WTC11 (cell line): ENCODE measurements around the gene OR51L1. TPM values are rescaled to one million over a fixed set of nuclear protein-coding genes. Genes with fewer than 3 reads are reported as not detected.

Experiments used
- ATAC-seq: fragments of 200-7000 bp; cut with Tn5 transposase; 2 replicates; pipeline ENCODE4 v1.10.0; 2021; ENCODE audit warnings: mild to moderate bottlenecking, moderate library complexity
- CTCF ChIA-PET: fragments of 300-600 bp; sonication (Branson Sonifier 250); formaldehyde crosslinking; loops from one replicate; lab custom pipeline; 2021; ENCODE audit warnings: antibody characterized with exemption; lab: Charles Lee
- POLR2A ChIA-PET: fragments of 350-600 bp; sonication (Branson Sonifier 250); formaldehyde crosslinking; loops from one replicate; lab custom pipeline; 2021; ENCODE audit warnings: antibody characterized with exemption; lab: Charles Lee
- DNase-seq: peaks from one replicate; pipeline ENCODE4 v3.0.0; 2021; ENCODE audit warnings: low spot score
- H3K27ac Mint-ChIP-seq: 2 replicates; pipeline ENCODE4 v1.8.0; 2021; ENCODE audit warnings: mixed read lengths
- H3K27me3 Mint-ChIP-seq: 2 replicates; pipeline ENCODE4 v1.8.0; 2021; ENCODE audit warnings: low read depth, mild to moderate bottlenecking, moderate library complexity, mixed read lengths
- H3K36me3 Mint-ChIP-seq: 2 replicates; pipeline ENCODE4 v1.8.0; 2021; ENCODE audit warnings: mixed read lengths
- H3K4me1 Mint-ChIP-seq: 2 replicates; pipeline ENCODE4 v1.8.0; 2022; ENCODE audit warnings: mixed read lengths
- H3K4me3 Mint-ChIP-seq: 2 replicates; pipeline ENCODE4 v1.8.0; 2021; ENCODE audit warnings: mild to moderate bottlenecking, moderate library complexity, mixed read lengths
- H3K9me3 Mint-ChIP-seq: 2 replicates; pipeline ENCODE4 v1.8.0; 2021; ENCODE audit warnings: mixed read lengths
- CREB1 ChIP-seq: sonication (generic); formaldehyde crosslinking; IDR thresholded peaks from 2 replicates; pipeline ENCODE4 v1.8.0; 2023; ENCODE audit warnings: mild to moderate bottlenecking, missing genetic modification reagents
- EMX1 ChIP-seq: fragments of 250-450 bp; sonication (Bioruptor Pico); IDR thresholded peaks from 2 replicates; pipeline ENCODE4 v1.8.0; 2021; ENCODE audit warnings: mild to moderate bottlenecking
- FOXP1 ChIP-seq: sonication (generic); formaldehyde crosslinking; IDR thresholded peaks from 2 replicates; pipeline ENCODE4 v1.8.0; 2022; ENCODE audit warnings: missing genetic modification reagents, mild to moderate bottlenecking, moderate library complexity, borderline replicate concordance
- JUN ChIP-seq: sonication (generic); formaldehyde crosslinking; IDR thresholded peaks from 2 replicates; pipeline ENCODE4 v1.8.0; 2023; ENCODE audit warnings: mild to moderate bottlenecking, missing genetic modification reagents
- NFE2L1 ChIP-seq: sonication (generic); formaldehyde crosslinking; IDR thresholded peaks from 2 replicates; pipeline ENCODE4 v1.8.1; 2023; ENCODE audit warnings: missing genetic modification reagents
- NR1H2 ChIP-seq: sonication (generic); formaldehyde crosslinking; IDR thresholded peaks from 2 replicates; pipeline ENCODE4 v1.9.0; 2021; ENCODE audit warnings: mild to moderate bottlenecking, moderate library complexity, missing genetic modification reagents
- NR3C1 ChIP-seq: sonication (generic); formaldehyde crosslinking; conservative IDR thresholded peaks from 2 replicates; pipeline ENCODE4 v1.8.1; 2023; ENCODE audit warnings: low read depth, mild to moderate bottlenecking, missing genetic modification reagents
- total RNA-seq: library from RNA; stranded (reverse); gene quantifications from 3 replicates; pipeline ENCODE4 v1.2.3, GENCODE V29; 2021
- TF ChIP-seq, protein P1 (sequence below): sonication (generic); formaldehyde crosslinking; IDR thresholded peaks from 2 replicates; pipeline ENCODE4 v1.8.0; 2022; ENCODE audit warnings: mild to moderate bottlenecking, missing genetic modification reagents
- TF ChIP-seq, protein P2 (sequence below): sonication (generic); formaldehyde crosslinking; IDR thresholded peaks from 2 replicates; pipeline ENCODE4 v1.8.0; 2023; ENCODE audit warnings: mild to moderate bottlenecking, missing genetic modification reagents
- TF ChIP-seq, protein P3 (sequence below): sonication (generic); formaldehyde crosslinking; IDR thresholded peaks from 2 replicates; pipeline ENCODE4 v1.8.0; 2022; ENCODE audit warnings: mild to moderate bottlenecking, missing genetic modification reagents
- TF ChIP-seq, protein P4 (sequence below): fragments of 250-450 bp; sonication (Bioruptor Pico); conservative IDR thresholded peaks from 2 replicates; pipeline ENCODE4 v1.9.0; 2021; ENCODE audit warnings: mild to moderate bottlenecking
- TF ChIP-seq, protein P5 (sequence below): sonication (generic); formaldehyde crosslinking; IDR thresholded peaks from 2 replicates; pipeline ENCODE4 v1.8.0; 2022; ENCODE audit warnings: mild to moderate bottlenecking, missing genetic modification reagents

The OR51L1 gene
- total RNA-seq, 1 experiment from 2014 or later, result not detected

DNA sequence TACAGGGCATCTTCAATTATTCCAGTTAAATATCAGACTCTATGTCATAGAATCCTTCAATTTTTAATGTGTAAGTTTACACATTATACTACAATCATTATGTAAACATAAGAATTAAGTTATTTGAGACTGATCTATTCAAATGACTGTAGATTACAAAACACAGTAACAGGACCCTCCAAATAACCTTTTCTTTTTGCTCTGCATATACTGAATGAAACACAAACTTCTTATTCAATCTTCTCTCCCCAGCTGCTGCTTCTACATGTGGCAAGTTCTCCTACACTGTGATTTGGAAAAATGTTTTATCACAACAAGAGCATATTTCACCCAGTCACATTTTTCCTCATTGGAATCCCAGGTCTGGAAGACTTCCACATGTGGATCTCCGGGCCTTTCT, 51.6 kb downstream of the OR51L1 start, which contains the start of gene OR52J3 (continued):
- TF ChIP-seq NR3C1 (CRISPR knock-in tag) (no peak), JUN (CRISPR knock-in tag) (no peak), FOXP1 (CRISPR knock-in tag) (no peak), CREB1 (CRISPR knock-in tag) (no peak), NR1H2 (CRISPR knock-in tag) (no peak)
- TF ChIP-seq, protein P1, sequence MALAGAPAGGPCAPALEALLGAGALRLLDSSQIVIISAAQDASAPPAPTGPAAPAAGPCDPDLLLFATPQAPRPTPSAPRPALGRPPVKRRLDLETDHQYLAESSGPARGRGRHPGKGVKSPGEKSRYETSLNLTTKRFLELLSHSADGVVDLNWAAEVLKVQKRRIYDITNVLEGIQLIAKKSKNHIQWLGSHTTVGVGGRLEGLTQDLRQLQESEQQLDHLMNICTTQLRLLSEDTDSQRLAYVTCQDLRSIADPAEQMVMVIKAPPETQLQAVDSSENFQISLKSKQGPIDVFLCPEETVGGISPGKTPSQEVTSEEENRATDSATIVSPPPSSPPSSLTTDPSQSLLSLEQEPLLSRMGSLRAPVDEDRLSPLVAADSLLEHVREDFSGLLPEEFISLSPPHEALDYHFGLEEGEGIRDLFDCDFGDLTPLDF (CRISPR knock-in tag), result no peak
- TF ChIP-seq, protein P2, sequence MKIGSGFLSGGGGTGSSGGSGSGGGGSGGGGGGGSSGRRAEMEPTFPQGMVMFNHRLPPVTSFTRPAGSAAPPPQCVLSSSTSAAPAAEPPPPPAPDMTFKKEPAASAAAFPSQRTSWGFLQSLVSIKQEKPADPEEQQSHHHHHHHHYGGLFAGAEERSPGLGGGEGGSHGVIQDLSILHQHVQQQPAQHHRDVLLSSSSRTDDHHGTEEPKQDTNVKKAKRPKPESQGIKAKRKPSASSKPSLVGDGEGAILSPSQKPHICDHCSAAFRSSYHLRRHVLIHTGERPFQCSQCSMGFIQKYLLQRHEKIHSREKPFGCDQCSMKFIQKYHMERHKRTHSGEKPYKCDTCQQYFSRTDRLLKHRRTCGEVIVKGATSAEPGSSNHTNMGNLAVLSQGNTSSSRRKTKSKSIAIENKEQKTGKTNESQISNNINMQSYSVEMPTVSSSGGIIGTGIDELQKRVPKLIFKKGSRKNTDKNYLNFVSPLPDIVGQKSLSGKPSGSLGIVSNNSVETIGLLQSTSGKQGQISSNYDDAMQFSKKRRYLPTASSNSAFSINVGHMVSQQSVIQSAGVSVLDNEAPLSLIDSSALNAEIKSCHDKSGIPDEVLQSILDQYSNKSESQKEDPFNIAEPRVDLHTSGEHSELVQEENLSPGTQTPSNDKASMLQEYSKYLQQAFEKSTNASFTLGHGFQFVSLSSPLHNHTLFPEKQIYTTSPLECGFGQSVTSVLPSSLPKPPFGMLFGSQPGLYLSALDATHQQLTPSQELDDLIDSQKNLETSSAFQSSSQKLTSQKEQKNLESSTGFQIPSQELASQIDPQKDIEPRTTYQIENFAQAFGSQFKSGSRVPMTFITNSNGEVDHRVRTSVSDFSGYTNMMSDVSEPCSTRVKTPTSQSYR, result no peak
- TF ChIP-seq, protein P3, sequence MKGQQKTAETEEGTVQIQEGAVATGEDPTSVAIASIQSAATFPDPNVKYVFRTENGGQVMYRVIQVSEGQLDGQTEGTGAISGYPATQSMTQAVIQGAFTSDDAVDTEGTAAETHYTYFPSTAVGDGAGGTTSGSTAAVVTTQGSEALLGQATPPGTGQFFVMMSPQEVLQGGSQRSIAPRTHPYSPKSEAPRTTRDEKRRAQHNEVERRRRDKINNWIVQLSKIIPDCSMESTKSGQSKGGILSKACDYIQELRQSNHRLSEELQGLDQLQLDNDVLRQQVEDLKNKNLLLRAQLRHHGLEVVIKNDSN, result no peak
- TF ChIP-seq, protein P4, sequence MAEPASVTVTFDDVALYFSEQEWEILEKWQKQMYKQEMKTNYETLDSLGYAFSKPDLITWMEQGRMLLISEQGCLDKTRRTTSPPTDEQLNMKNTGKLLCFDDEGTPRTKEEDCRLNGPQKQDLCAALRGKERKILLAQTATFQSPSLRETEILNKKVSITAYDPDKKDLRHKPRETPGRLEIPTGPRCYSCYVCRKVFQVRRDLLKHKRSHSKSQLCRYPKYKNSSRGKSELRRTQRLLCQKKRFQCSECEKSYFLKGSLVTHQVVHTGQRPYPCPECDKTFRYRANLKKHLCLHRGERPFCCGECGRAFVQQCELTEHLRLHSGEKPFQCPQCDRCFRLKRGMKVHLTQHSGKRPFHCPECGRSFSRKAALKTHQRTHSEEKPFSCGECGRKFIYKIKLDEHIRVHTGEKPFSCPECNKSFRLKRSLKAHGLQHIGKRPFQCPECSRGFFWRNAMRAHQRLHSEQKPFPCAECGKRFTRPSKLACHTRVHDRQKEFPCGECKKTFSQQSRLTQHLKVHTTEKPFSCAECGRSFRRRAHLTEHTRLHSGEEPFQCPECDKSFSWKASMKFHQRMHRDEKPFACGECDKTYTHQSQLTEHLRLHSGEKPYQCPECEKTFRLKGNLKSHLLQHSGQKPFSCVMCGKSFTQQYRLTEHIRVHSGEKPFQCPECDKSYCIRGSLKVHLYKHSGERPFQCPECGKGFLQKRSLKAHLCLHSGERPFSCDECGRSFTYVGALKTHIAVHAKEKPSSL (CRISPR knock-in tag), result no peak
- TF ChIP-seq, protein P5, sequence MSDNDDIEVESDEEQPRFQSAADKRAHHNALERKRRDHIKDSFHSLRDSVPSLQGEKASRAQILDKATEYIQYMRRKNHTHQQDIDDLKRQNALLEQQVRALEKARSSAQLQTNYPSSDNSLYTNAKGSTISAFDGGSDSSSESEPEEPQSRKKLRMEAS (CRISPR knock-in tag), result no peak

DNA sequence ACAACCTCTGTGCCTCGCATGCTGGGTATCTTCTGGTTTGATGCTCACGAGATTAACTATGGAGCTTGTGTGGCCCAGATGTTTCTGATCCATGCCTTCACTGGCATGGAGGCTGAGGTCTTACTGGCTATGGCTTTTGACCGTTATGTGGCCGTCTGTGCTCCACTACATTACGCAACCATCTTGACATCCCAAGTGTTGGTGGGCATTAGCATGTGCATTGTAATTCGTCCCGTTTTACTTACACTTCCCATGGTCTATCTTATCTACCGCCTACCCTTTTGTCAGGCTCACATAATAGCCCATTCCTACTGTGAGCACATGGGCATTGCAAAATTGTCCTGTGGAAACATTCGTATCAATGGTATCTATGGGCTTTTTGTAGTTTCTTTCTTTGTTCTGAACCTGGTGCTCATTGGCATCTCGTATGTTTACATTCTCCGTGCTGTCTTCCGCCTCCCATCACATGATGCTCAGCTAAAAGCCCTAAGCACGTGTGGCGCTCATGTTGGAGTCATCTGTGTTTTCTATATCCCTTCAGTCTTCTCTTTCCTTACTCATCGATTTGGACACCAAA, 52.2 kb downstream of the OR51L1 start:
- H3K27ac Mint-ChIP-seq, result no peak overlapping the region
- CTCF ChIA-PET, result no interaction called here
- no peak overlapping the region for H3K4me3 Mint-ChIP-seq
- H3K9me3 Mint-ChIP-seq, result no peaks in the 10 kb centered on the region
- no peaks in the 10 kb centered on the region for H3K36me3 Mint-ChIP-seq
- H3K27me3 Mint-ChIP-seq, result no peaks in the 10 kb centered on the region
- no peak for DNase-seq
- ATAC-seq, result peak; percentile 60
- POLR2A ChIA-PET, result no interaction called here
- H3K4me1 Mint-ChIP-seq, result peaks cover 9% of the 10 kb centered on the region
- no peak for TF ChIP-seq EMX1 (CRISPR knock-in tag)
- TF ChIP-seq, protein P3, result no peak
- TF ChIP-seq NFE2L1 (CRISPR knock-in tag), result no peak
- TF ChIP-seq JUN (CRISPR knock-in tag), result no peak

Other genes starting within 250 kb of the OR51L1 start
- not detected in 3 replicates for gene OR51F1, start 224.9 kb upstream of the OR51L1 start, total RNA-seq
- gene OR52R1, start 190.5 kb upstream of the OR51L1 start, total RNA-seq, result not detected in 3 replicates
- not detected in 3 replicates for gene OR51F2, start 173.5 kb upstream of the OR51L1 start, total RNA-seq
- not detected in 3 replicates for gene OR51S1, start 145.6 kb upstream of the OR51L1 start, total RNA-seq
- gene OR51T1, start 113.0 kb upstream of the OR51L1 start, total RNA-seq, result not detected in 3 replicates
- not detected in 3 replicates for gene OR51A7, start 91.1 kb upstream of the OR51L1 start, total RNA-seq
- gene OR51G2, start 75.5 kb upstream of the OR51L1 start, total RNA-seq, result not detected in 3 replicates
- not detected in 3 replicates for gene OR51G1, start 70.5 kb upstream of the OR51L1 start, total RNA-seq
- gene OR51A4, start 47.2 kb upstream of the OR51L1 start, total RNA-seq, result not detected in 3 replicates
- not detected in 3 replicates for gene OR51A2, start 39.1 kb upstream of the OR51L1 start, total RNA-seq
- not detected in 3 replicates for gene OR52J3, start 51.7 kb downstream of the OR51L1 start, total RNA-seq
- not detected in 3 replicates for gene OR52E2, start 64.8 kb downstream of the OR51L1 start, total RNA-seq
- gene OR52E1, start 74.7 kb downstream of the OR51L1 start, total RNA-seq, result not detected in 3 replicates
- gene OR52A5, start 143.5 kb downstream of the OR51L1 start, total RNA-seq, result 0.07 to 0.11 TPM in 2 of 3 replicates, not detected in the other
- gene OR52A1, start 159.9 kb downstream of the OR51L1 start, total RNA-seq, result 3.7 to 5.4 TPM (median 4.4 TPM) in 3 replicates
- not detected in 3 replicates for gene OR51V1, start 205.8 kb downstream of the OR51L1 start, total RNA-seq
- 0.34 TPM in 1 of 3 replicates, not detected in the others for gene HBB, start 232.2 kb downstream of the OR51L1 start, total RNA-seq
- gene HBD, start 239.6 kb downstream of the OR51L1 start, total RNA-seq, result not detected in 3 replicates